ENCODE results near the gene ALK.

DNA sequence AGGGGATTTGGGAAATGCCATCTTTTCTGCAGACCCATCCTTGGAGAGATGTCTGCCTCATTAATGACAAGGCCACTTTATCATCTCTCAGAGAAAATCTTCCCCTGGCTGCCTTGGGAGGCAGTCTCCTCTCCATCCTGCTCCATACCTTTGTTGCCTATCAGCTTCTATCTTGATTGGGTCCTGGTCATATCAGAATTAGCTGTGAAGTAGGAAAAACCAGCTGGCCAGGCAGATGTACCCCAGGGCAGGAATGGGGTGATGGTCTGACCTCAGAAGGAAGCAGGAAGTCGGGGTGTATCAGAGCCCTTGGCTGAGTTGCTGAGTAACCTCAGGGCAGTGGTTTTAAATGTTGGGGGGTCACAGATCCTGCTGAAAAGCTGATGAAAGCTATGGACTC, 41.3 kb downstream of the ALK start:
- no peak for TF ChIP-seq FOXM1 (IDR thresholded peaks at IDR 0.05; ENCODE audit: borderline replicate concordance, low read depth)
- TF ChIP-seq CREB1 (IDR thresholded peaks at IDR 0.05; ENCODE audit: low read depth), result no peak

All from Ishikawa (cell line).